ENCODE data around the gene CDHR1.

DNA sequence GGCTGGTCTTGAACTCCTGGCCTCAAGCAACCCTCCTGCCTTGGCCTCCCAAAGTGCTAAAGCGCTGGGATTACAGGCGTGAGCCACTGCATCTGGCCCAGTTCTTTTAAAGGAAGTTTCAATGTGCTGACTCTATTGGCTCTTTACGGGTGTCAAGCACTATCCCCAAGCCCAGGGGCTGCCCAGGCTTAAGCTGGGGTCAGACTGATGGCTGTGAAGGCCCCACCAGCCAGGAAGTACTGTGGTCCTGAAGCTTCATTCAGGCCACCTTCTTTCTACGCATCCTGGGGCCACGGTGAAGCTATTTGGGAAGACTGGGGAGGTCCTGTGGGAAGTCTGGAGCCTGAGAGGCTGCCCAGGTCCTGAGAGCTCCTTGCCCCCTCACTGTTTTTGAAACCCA lies 12.7 kb upstream of the CDHR1 start:
- TF ChIP-seq ZNF274 (IDR thresholded peaks at IDR 0.05; ENCODE audit: low read depth, low read length) (no peak), YY1 (IDR thresholded peaks at IDR 0.05; ENCODE audit: insufficient read depth, insufficient read length) (no peak)

Measured in NT2/D1 (cell line).